Activated T-helper 1 cell treated with anti-CD3 and anti-CD28 coated beads, Interleukin-12 subunit alpha, Interleukin-12 subunit beta, Interleukin-2, Interleukin-4 antibody, amounts not matched to agents 30 ng/mL and 10 ng/mL and 1 ng/mL, durations not matched to agents 14 hours and 24 hours and 36 hours (primary cell): ENCODE data around the gene CYP2R1. TPM values are rescaled to one million over a fixed set of nuclear protein-coding genes. Genes with fewer than 3 reads are reported as not detected.
"Not testable (repeated sequence)": the region's sequence is repeated elsewhere in the genome, so short reads cannot be mapped to it uniquely, and the experiment has no call there.

Experiments used
- DNase-seq: peaks from one replicate; pipeline ENCODE4 v3.0.0; 2021; ENCODE audit warnings: low spot score
- H3K27ac Mint-ChIP-seq: one replicate; pipeline ENCODE4 v1.8.0; 2021; ENCODE audit warnings: mild to moderate bottlenecking, mixed read lengths
- H3K27me3 Mint-ChIP-seq: one replicate; pipeline ENCODE4 v1.8.0; 2022; ENCODE audit warnings: mild to moderate bottlenecking, moderate library complexity, mixed read lengths; ENCODE audit not compliant: insufficient read depth
- H3K36me3 Mint-ChIP-seq: one replicate; pipeline ENCODE4 v1.8.0; 2021; ENCODE audit warnings: low read depth, mixed read lengths
- H3K4me1 Mint-ChIP-seq: one replicate; pipeline ENCODE4 v1.8.0; 2021; ENCODE audit warnings: low read depth, mixed read lengths
- H3K4me3 Mint-ChIP-seq: one replicate; pipeline ENCODE4 v1.8.0; 2021; ENCODE audit warnings: mild to moderate bottlenecking, moderate library complexity, mixed read lengths
- H3K9me3 Mint-ChIP-seq: one replicate; pipeline ENCODE4 v1.8.0; 2021; ENCODE audit warnings: mixed read lengths
- intact Hi-C: fragments of 100-400 bp; cut with micrococcal nuclease; formaldehyde crosslinking; loops from one replicate; pipeline ENCODE4 v1.15.1; 2024
- total RNA-seq: library from RNA; stranded (reverse); gene quantifications from 2 replicates; pipeline ENCODE4 v1.2.3, GENCODE V29; 2022

Gene CYP2R1
- total RNA-seq, 1 donor from 2014 or later: 13.7 TPM

DNA sequence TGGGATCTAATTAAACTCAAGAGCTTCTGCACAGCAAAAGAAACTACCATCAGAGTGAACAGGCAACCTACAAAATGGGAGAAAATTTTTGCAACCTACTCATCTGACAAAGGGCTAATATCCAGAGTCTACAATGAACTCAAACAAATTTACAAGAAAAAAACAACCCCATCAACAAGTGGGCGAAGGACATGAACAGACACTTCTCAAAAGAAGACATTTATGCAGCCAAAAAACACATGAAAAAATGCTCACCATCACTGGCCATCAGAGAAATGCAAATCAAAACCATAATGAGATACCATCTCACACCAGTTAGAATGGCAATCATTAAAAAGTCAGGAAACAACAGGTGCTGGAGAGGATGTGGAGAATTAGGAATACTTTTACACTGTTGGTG lies 8.3 kb downstream of the CYP2R1 start:
- Mint-ChIP-seq H3K36me3 (peaks cover 50% of the 10 kb centered on the region), H3K4me1 (peaks cover 31% of the 10 kb centered on the region)
- H3K4me3 Mint-ChIP-seq, intact Hi-C loops, H3K27me3 Mint-ChIP-seq, H3K27ac Mint-ChIP-seq, DNase-seq, H3K9me3 Mint-ChIP-seq: not testable (repeated sequence)

DNA sequence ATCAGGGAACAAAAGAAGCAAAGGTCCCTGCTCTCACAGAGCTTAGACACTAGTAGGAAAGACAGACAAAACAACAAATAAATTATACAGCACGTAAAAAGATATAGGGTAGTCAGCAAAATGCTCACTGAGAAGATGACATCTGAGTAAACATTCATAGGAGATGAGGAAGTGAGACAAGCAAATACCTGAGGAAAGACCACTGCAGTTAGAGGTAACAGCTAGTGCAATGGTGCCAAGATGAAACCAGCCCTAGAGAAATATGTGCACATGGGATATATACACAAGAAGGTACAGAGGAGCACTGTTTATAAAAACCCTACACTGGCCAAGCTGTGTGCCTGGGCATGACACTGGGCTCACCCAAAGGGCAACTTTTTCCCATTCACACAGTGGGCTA lies 9.8 kb downstream of the CYP2R1 start:
- Mint-ChIP-seq H3K4me3 (no peak overlapping the region), H3K4me1 (peaks cover 16% of the 10 kb centered on the region), H3K9me3 (peaks cover 7% of the 10 kb centered on the region), H3K27ac (no peak overlapping the region), H3K27me3 (no peaks in the 10 kb centered on the region), H3K36me3 (peaks cover 56% of the 10 kb centered on the region)
- intact Hi-C loops: no loop called here
- no peak for DNase-seq

DNA sequence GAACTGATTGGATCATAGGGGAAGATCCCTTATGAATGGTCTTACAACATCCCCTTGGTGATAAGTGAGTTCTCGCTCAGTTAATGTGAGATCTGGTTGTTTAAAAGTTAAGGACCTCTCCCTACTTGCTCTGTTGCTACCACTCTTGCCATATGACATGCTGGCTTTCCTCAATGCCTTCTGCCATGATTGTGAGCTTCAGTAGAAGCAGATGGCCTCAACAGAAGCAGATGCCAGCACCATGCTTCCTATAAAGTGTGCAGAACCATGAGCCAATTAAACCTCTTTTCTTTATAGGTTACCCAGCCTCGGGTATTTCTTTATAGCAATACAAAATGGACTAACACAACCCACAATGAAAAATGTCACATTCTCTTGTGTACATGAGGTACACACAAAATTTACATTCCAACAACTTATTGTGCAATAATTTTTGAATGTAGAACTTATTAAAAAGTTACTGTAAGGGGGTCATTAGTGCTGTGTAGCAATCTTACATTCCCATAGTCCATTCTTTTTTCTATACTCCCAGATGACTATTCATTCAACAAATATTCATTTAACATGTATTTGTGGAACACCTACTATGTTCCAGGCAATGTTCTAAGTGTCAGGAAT lies 10.3 kb downstream of the CYP2R1 start:
- Mint-ChIP-seq H3K27me3 (no peaks in the 10 kb centered on the region), H3K4me1 (peaks cover 11% of the 10 kb centered on the region), H3K27ac (no peak overlapping the region), H3K4me3 (no peak overlapping the region), H3K9me3 (peaks cover 7% of the 10 kb centered on the region), H3K36me3 (peaks cover 53% of the 10 kb centered on the region)
- no peak for DNase-seq
- intact Hi-C loops: no loop called here

DNA sequence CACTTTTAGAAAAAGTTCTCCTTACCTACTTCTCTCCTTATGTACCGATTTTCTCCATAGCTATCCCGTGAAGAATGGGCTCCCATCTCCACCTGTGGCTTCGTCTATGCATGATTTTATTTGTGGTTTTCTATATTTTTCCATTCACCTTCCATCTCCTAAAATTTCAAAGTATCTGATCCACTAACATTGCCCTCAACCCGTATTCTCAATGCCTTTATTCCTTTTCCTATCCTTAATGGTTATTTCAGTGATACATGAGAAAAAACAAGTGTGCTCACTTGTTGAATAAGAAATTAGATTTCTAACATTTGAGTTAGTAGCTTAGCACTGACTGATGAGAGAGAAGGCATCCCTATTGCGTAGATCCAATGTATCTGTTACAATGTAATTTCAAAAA lies 16.9 kb downstream of the CYP2R1 start:
- Mint-ChIP-seq H3K4me1 (peaks cover 20% of the 10 kb centered on the region), H3K4me3 (no peak overlapping the region), H3K9me3 (no peaks in the 10 kb centered on the region), H3K27ac (no peak overlapping the region), H3K36me3 (peaks cover 57% of the 10 kb centered on the region), H3K27me3 (peaks cover 2% of the 10 kb centered on the region)
- no peak for DNase-seq
- intact Hi-C loops: loop anchor here (2.0 kb wide), 1 partner anchor 16 kb away; no protein-coding TSS in a partner anchor

DNA sequence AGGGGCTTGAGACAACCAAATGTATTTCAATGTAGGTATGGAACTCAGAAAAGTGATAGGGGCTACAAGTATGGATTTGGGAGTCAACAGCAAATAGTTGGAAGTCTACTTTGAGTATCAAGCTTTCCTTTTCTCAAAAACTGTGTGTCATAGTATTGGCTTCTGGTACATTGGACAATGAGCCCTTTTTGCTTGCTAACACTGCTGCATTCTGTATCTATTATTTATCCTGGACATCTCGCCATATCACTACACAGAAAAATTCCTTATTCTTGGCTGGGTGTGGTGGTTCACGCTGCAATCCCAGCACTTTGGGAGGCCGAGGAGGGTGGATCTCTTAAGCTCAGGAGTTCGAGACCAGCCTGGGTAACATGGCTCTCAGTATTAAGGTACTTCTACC lies 18.4 kb downstream of the CYP2R1 start:
- H3K4me3 Mint-ChIP-seq: no peak overlapping the region
- DNase-seq: no peak
- no peak overlapping the region for H3K27ac Mint-ChIP-seq
- peaks cover 60% of the 10 kb centered on the region for H3K36me3 Mint-ChIP-seq
- peaks cover 20% of the 10 kb centered on the region for H3K4me1 Mint-ChIP-seq
- intact Hi-C loops: loop anchor here (2.0 kb wide), 1 partner anchor 15 kb away; no protein-coding TSS in a partner anchor
- H3K9me3 Mint-ChIP-seq: no peaks in the 10 kb centered on the region
- H3K27me3 Mint-ChIP-seq: peaks cover 2% of the 10 kb centered on the region

DNA sequence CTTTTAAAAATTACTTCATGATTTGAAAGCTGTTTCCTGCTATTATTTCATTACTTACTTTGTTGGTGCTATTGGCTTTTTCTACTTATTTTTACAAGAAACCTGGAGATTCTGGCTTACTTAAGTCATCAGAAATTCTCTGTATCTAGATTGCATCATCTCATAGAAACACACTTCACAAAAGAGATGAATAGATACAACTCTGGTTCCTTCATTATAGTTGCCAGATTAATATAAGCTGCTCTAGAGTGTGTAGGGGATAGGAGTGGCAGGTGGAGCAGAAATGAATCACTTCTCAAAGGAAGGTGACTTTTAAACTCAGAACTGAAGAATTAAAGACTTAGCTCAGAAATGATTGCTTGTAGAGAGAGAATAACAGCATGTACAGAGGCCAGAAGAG lies 20.0 kb downstream of the CYP2R1 start:
- DNase-seq: no peak
- Mint-ChIP-seq H3K4me3 (no peak overlapping the region), H3K4me1 (peaks cover 20% of the 10 kb centered on the region), H3K36me3 (peaks cover 55% of the 10 kb centered on the region), H3K27ac (peak overlapping the region; percentile 33), H3K27me3 (peaks cover 2% of the 10 kb centered on the region), H3K9me3 (no peaks in the 10 kb centered on the region)
- intact Hi-C loops: no loop called here

DNA sequence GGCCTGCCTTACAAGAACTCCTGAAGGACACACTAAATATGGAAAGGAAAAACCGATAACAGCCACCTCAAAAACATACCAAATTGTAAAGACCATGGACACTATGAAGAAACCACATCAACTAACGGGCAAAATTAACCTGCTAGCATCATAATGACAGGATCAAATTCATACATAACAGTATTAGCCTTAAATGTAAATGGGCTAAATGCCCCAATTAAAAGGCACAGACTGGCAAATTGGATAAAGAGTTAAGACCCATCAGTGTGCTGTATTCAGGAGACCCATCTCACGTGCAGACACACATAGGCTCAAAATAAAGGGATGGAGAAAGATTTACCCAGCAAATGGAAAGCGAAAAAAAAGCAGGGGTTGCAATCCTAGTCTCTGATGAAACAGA lies 28.3 kb downstream of the CYP2R1 start:
- H3K27ac Mint-ChIP-seq, DNase-seq, H3K4me1 Mint-ChIP-seq, intact Hi-C loops, H3K4me3 Mint-ChIP-seq, H3K27me3 Mint-ChIP-seq: not testable (repeated sequence)
- Mint-ChIP-seq H3K36me3 (peaks cover 60% of the 10 kb centered on the region), H3K9me3 (peaks cover 19% of the 10 kb centered on the region)

DNA sequence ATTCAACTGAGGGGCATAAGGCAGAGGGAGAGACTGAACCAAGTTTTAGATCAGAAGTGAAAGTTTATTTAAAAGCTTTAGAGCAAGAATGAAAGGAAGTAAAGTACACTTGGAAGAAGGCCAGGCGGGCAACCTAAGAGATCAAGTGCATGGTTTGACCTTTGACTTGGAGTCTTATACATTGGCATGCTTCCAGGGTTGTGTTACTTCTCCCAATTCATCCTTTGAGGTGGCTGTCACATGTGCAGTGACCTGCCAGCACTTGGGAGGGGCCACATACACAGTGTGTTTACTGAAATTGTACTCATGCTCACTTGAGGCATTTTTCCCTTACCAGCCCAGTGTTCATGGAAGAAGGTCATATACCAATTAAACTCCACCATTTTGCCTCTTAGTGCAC lies 30.4 kb downstream of the CYP2R1 start:
- Mint-ChIP-seq H3K9me3 (peaks cover 19% of the 10 kb centered on the region), H3K4me1 (peaks cover 10% of the 10 kb centered on the region), H3K4me3 (no peak overlapping the region), H3K27me3 (no peaks in the 10 kb centered on the region), H3K27ac (no peak overlapping the region), H3K36me3 (peaks cover 61% of the 10 kb centered on the region)
- DNase-seq: no peak
- intact Hi-C loops: no loop called here

DNA sequence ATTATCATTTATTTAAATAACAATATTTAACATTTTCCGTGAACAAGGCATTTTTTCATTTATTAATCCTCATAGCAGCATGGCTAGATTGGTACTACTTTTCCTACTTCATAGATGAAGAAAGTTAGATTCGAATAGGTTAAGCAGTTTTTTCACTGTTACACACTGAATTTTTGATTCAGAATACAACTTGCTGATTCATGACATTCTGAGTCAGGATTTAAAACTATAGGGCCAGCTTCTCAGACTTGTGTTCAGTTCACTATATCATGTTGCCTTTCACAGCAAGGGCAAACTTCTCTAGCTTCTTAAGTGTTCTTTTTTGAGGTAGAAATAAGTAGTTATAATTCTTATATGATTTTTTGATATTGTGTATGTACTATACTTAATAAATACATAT lies 31.5 kb downstream of the CYP2R1 start:
- intact Hi-C loops: no loop called here
- no peak overlapping the region for H3K27ac Mint-ChIP-seq
- no peak overlapping the region for H3K4me3 Mint-ChIP-seq
- no peak for DNase-seq
- peaks cover 10% of the 10 kb centered on the region for H3K4me1 Mint-ChIP-seq
- H3K36me3 Mint-ChIP-seq: peaks cover 66% of the 10 kb centered on the region
- H3K9me3 Mint-ChIP-seq: peaks cover 26% of the 10 kb centered on the region
- no peaks in the 10 kb centered on the region for H3K27me3 Mint-ChIP-seq

DNA sequence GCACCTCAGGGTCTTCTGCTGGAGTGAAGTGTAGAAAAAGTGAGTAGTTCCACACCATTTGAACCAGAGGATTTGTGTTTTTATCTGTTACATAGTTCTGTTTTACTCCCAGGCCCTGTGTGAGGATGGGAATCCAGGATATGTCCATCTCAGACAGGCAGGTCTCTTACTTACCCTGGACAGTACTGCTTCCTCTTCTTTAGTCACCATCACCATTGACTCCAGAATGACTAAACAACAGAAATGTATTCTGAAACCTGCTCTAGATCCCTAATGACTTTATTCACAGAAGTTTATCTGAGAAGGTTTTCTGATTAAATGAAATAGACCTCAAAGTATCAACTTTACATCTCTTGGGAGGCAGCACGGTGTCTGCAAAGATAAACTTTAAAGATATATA lies 33.6 kb downstream of the CYP2R1 start:
- H3K27ac Mint-ChIP-seq: no peak overlapping the region
- H3K9me3 Mint-ChIP-seq: peaks cover 25% of the 10 kb centered on the region
- no peak for DNase-seq
- intact Hi-C loops: loop anchor here (2.0 kb wide), 1 partner anchor 16 kb away; no protein-coding TSS in a partner anchor
- peaks cover 66% of the 10 kb centered on the region for H3K36me3 Mint-ChIP-seq
- no peaks in the 10 kb centered on the region for H3K27me3 Mint-ChIP-seq
- no peak overlapping the region for H3K4me3 Mint-ChIP-seq
- peaks cover 10% of the 10 kb centered on the region for H3K4me1 Mint-ChIP-seq

DNA sequence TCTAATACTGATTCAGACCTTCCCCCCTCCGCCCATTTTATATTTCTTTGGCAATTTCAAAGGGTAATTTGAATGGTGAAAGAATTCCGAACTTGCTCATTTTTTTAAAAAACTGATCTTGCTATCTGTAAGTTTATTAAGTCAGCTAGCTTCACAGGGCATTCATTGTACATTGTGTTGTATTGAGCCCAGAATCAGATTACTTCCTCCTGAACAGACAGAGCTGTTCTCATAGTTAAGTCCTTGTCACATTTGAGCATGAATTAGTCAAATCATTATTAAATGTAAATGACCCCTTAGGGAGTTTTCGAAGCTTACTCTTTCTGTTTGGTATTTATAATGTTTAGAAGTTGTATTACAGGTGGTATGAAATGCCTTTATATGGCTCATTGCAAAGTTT lies 34.4 kb downstream of the CYP2R1 start:
- Mint-ChIP-seq H3K4me3 (no peak overlapping the region), H3K27me3 (no peaks in the 10 kb centered on the region), H3K36me3 (peaks cover 69% of the 10 kb centered on the region), H3K27ac (no peak overlapping the region), H3K4me1 (peaks cover 10% of the 10 kb centered on the region), H3K9me3 (peaks cover 19% of the 10 kb centered on the region)
- intact Hi-C loops: loop anchor here (2.0 kb wide), 1 partner anchor 17 kb away; no protein-coding TSS in a partner anchor
- no peak for DNase-seq

DNA sequence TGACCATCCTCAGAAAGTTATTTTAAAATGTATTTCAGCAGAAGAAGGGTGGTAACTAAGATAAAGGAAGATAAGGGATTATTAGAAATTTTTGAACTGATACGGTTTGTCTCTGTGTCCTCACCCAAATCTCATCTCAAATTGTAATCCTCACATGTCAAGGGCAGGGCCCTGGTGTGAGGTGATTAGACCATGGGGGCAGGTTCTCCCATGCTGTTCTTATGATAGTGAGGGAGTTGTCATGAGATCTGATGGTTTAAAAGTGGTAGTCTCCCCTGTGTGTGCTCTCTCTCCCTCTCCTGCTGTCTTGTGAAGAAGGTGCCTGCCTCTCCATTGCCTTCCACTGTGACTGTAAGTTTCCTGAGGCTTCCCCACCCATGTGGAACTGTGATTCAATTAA lies 36.1 kb downstream of the CYP2R1 start:
- Mint-ChIP-seq H3K27me3 (no peaks in the 10 kb centered on the region), H3K9me3 (peaks cover 22% of the 10 kb centered on the region), H3K4me3 (no peak overlapping the region), H3K27ac (no peak overlapping the region), H3K36me3 (peaks cover 65% of the 10 kb centered on the region), H3K4me1 (peaks cover 21% of the 10 kb centered on the region)
- intact Hi-C loops: no loop called here
- DNase-seq: no peak

DNA sequence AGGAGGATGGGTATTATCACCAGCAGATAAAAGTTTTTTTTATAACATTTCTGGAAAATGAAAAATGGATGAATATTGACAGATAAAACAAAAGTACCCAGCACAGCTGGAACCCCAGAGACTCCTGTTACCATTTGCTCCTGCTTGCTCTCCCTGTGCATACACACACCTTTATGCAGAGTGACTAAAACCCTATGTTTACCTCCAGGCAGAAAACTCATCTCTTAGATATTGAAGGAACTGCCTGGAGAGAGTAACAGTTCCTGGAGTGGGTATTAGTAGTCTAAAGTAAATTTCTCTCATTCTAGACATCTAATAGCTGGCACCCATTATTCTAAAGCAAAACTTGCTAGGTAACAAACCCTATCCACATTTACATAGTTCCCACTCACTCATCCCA lies 38.0 kb downstream of the CYP2R1 start:
- Mint-ChIP-seq H3K27me3 (no peaks in the 10 kb centered on the region), H3K9me3 (peaks cover 23% of the 10 kb centered on the region), H3K27ac (no peak overlapping the region), H3K36me3 (peaks cover 64% of the 10 kb centered on the region), H3K4me3 (no peak overlapping the region), H3K4me1 (peaks cover 22% of the 10 kb centered on the region)
- no peak for DNase-seq
- intact Hi-C loops: no loop called here
